Prostate gland (tissue), 2 donors: Measurements from ENCODE around the gene RAB19. TPM values are rescaled to one million over a fixed set of nuclear protein-coding genes. Genes with fewer than 3 reads are reported as not detected.
A peak's percentile ranks its signal among the peaks of the same experiment; 100 is the strongest.

Experiments used
- DNase-seq: peaks from one replicate; pipeline ENCODE4 v3.0.0-alpha.2; 2019; ENCODE audit warnings: low spot score
- H3K27ac ChIP-seq, 2 donors: fragments of 200-600 bp; sonication (generic); 2 replicates each; pipeline ENCODE4 v1.5.1; 2017 to 2019
- H3K27me3 ChIP-seq: fragments of 200-600 bp; sonication (generic); replicated peaks from 2 replicates; pipeline ENCODE4 v1.5.1; 2019; ENCODE audit not compliant: insufficient read depth
- H3K36me3 ChIP-seq, 2 donors: fragments of 200-600 bp; sonication (generic); 1 replicate in 1 of 2; 2 replicates in 1 of 2; pipeline versions ENCODE4 v1.5.1 to v1.8.1; 2017 to 2019
- H3K4me1 ChIP-seq: fragments of 200-600 bp; sonication (generic); replicated peaks from 2 replicates; pipeline ENCODE4 v1.5.1; 2019
- H3K4me3 ChIP-seq, 2 donors: fragments of 200-600 bp; sonication (generic); 2 replicates each; pipeline ENCODE4 v1.5.1; 2017 to 2019
- H3K9me3 ChIP-seq: fragments of 200-600 bp; sonication (generic); 2 replicates; pipeline ENCODE4 v1.5.1; 2017
- POLR2A ChIP-seq: fragments of 450-650 bp; IDR thresholded peaks from one replicate; pipeline ENCODE4 v1.6.1; 2016; ENCODE audit warnings: antibody characterized with exemption, mild to moderate bottlenecking
- POLR2AphosphoS5 ChIP-seq: sonication (generic); formaldehyde crosslinking; IDR thresholded peaks from one replicate; pipeline ENCODE4 v1.6.1; 2017; ENCODE audit warnings: antibody characterized with exemption
- WGBS: methylation state at CpG from one replicate; pipeline ENCODE4 v1.1.5; 2018; 5-methylcytosine and 5-hydroxymethylcytosine counted together
- intact Hi-C: fragments of 100-400 bp; cut with DNase I; formaldehyde crosslinking; loops from one replicate; pipeline ENCODE4 v1.14.2; 2022
- small RNA-seq, 2 donors: library from RNA; depleted of rRNA; stranded (forward); fragments of <200 nt; gene quantifications; one replicate each; pipeline ENCODE3, GENCODE V24; 2016
- total RNA-seq, 2 donors: library from RNA; depleted of rRNA; stranded (reverse); fragments of >200 nt; gene quantifications; one replicate each; pipeline ENCODE4 v1.1.0, GENCODE V29; 2016
- TF ChIP-seq, protein P1 (sequence below), 4 experiments: fragments of 200-600 bp in 2 of 4; fragments of 450-650 bp in 2 of 4; sonication (generic) in 2 of 4; IDR thresholded peaks; 1 replicate in 3 of 4; 2 replicates in 1 of 4; pipeline ENCODE4 v1.5.1; 2016 to 2019; ENCODE audit warnings: antibody characterized with exemption in 4 of 4, mild to moderate bottlenecking in 2 of 4, moderate library complexity in 2 of 4

The RAB19 gene
- total RNA-seq, 2 donors from 2014 or later, result 0.80 to 9.3 TPM

DNA sequence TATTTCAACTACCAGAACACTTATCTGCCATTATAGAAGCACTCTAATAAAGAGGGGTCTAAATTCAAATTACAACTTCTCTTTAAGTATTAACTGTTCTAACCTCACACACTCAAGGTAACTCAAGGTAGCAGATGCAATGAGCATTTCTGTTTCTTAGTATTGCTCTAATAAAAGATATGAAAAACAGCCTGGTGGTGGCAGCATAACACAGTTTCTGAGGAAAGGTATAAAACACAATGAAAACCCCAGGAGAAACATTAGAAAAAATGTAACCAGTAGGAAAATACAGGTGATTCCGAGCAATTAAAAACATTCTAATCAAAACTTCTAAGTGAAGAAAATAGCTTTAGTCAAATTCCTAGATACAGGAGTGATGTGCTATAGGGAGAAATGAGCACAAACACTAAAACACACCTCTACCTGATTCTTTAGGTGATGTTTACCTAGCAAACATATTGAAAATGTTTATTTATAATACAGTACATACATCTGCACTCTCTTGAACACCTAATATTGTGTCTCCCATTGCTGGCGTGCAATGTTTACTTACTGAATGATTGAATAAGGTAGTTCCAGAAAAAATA lies 72.0 kb downstream of the RAB19 start:
- peak; percentile 51 for DNase-seq
- WGBS, result 22% methylated on average over 2 of the region's 2 CpGs
- no peaks in the 10 kb centered on the region for H3K27me3 ChIP-seq
- no peak overlapping the region for H3K27ac ChIP-seq
- no peak overlapping the region for H3K4me3 ChIP-seq
- intact Hi-C loops, result loop anchor here (5.0 kb wide), 1 partner anchor 181 kb away; no protein-coding TSS in a partner anchor
- TF ChIP-seq POLR2AphosphoS5, result peak; percentile 18
- TF ChIP-seq, protein P1, sequence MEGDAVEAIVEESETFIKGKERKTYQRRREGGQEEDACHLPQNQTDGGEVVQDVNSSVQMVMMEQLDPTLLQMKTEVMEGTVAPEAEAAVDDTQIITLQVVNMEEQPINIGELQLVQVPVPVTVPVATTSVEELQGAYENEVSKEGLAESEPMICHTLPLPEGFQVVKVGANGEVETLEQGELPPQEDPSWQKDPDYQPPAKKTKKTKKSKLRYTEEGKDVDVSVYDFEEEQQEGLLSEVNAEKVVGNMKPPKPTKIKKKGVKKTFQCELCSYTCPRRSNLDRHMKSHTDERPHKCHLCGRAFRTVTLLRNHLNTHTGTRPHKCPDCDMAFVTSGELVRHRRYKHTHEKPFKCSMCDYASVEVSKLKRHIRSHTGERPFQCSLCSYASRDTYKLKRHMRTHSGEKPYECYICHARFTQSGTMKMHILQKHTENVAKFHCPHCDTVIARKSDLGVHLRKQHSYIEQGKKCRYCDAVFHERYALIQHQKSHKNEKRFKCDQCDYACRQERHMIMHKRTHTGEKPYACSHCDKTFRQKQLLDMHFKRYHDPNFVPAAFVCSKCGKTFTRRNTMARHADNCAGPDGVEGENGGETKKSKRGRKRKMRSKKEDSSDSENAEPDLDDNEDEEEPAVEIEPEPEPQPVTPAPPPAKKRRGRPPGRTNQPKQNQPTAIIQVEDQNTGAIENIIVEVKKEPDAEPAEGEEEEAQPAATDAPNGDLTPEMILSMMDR (IDR thresholded peaks at IDR 0.05), result peak in 3 of 4 experiments; percentile 43 to 68 (median 68)
- no peak for TF ChIP-seq POLR2A
- no peaks in the 10 kb centered on the region for H3K4me1 ChIP-seq
- no peaks in the 10 kb centered on the region for H3K9me3 ChIP-seq
- no peaks in the 10 kb centered on the region for H3K36me3 ChIP-seq

DNA sequence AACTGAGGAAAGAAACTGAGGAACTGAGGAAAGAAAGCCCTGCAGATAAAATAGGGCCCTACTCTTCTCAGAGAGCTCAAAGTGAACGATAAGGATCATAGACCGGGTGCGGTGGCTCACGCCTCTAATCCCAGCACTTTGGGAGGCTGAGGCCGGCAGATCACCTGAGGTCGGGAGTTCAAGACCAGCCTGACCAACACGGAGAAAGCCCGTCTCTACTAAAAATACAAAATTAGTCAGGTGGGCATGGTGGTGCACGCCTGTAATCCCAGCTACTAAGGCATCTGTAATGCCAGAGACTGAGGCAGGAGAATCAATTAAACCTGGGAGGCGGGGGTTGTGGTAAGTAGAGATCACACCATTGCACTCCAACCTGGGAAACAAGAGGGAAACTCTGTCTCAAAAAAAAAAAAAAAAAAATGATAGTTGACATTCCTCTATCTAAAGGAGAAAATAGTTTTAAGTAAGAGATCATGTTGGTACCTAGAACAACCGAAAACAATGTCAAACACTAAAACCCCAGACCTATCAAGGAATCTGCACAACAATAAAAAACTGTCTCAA lies 72.9 kb downstream of the RAB19 start:
- DNase-seq, result no peak
- H3K27ac ChIP-seq, result no peak overlapping the region
- H3K36me3 ChIP-seq, result no peaks in the 10 kb centered on the region
- H3K4me1 ChIP-seq, result no peaks in the 10 kb centered on the region
- no peaks in the 10 kb centered on the region for H3K9me3 ChIP-seq
- no peak overlapping the region for H3K4me3 ChIP-seq
- TF ChIP-seq, protein P1 (IDR thresholded peaks at IDR 0.05), result no peak
- TF ChIP-seq POLR2A (no peak), POLR2AphosphoS5 (no peak)
- no peaks in the 10 kb centered on the region for H3K27me3 ChIP-seq
- WGBS, result 73% methylated on average over 11 of the region's 11 CpGs
- intact Hi-C loops, result loop anchor here (5.0 kb wide), 1 partner anchor 181 kb away; no protein-coding TSS in a partner anchor

Small RNAs within 50 kb of the gene (small RNA-seq; reads per million reads assigned to genes)
- gene RNA5SP247 (0 reads per million in 2 donors), gene RNA5SP248 (48.7 to 238 reads per million in 2 donors)

Other genes with a start within 250 kb of the RAB19 start
- 10 to 100 TPM in 1 of 2 donors, 1 to 10 TPM in 1; 9.6 to 26.5 TPM for gene KDM7A, start 227.1 kb upstream of the RAB19 start, total RNA-seq
- gene SLC37A3, start 5.5 kb upstream of the RAB19 start, total RNA-seq, result 10 to 100 TPM; 25.8 to 38.8 TPM
- gene MKRN1, start 75.4 kb downstream of the RAB19 start, total RNA-seq, result 100 to 1,000 TPM in 1 of 2 donors, 10 to 100 TPM in 1; 69.0 to 108 TPM
- gene DENND2A, start 236.8 kb downstream of the RAB19 start, total RNA-seq, result 1 to 10 TPM; 4.0 to 9.2 TPM